ENCODE data around the gene MREG.

MREG gene

GRCh38 chr2:215899141-215900074 is 113.9 kb downstream of the MREG start:
- in situ Hi-C loops (cut with MboI; ENCODE audit: low sequenced_read_pairs): no loop called here

- in situ Hi-C loops (cut with MboI; ENCODE audit: low sequenced_read_pairs): no loop called here
These were observed 115.0 kb downstream of the MREG start for GRCh38 chr2:215898363-215898762.

- in situ Hi-C loops (cut with MboI; ENCODE audit: low sequenced_read_pairs): no loop called here
These were observed 116.4 kb downstream of the MREG start for GRCh38 chr2:215896921-215897320.

GRCh38 chr2:215895330-215895729 is 118.0 kb downstream of the MREG start:
- in situ Hi-C loops (cut with MboI; ENCODE audit: low sequenced_read_pairs): no loop called here
